GM12878 (cell line): ENCODE results near the gene HELZ. TPM values are rescaled to one million over a fixed set of nuclear protein-coding genes. Genes with fewer than 3 reads are reported as not detected.

ENCODE experiments used
- ATAC-seq: fragments of 200-7000 bp; cut with Tn5 transposase; 3 replicates; pipeline ENCODE4 v1.9.1; 2020; ENCODE audit warnings: mild to moderate bottlenecking, moderate library complexity
- BruUV-seq: library from RNA; stranded (reverse); fragments of 400-500 nt; replicated peaks from 2 replicates; lab custom pipeline; 2021; lab: Mats Ljungman, UMichigan
- CTCF ChIA-PET: fragments of 300-600 bp; sonication (Branson Sonifier 250); formaldehyde crosslinking; extraction: SDS; loops from one replicate; lab custom pipeline; 2021; ENCODE audit warnings: inconsistent platforms; lab: Yijun Ruan, JAX
- POLR2A ChIA-PET: fragments of 350-600 bp; formaldehyde crosslinking; extraction: SDS; loops from one replicate; lab custom pipeline; 2021; ENCODE audit warnings: inconsistent platforms; lab: Charles Lee
- RAD21 ChIA-PET: fragments of 300-600 bp; sonication (Branson Sonifier 250); formaldehyde crosslinking; loops from one replicate; lab custom pipeline; 2023; ENCODE audit warnings: antibody characterized with exemption; ENCODE audit not compliant: unreplicated experiment; lab: Charles Lee
- SMC1A ChIA-PET: fragments of 300-600 bp; sonication (Branson Sonifier 250); formaldehyde crosslinking; loops from one replicate; lab custom pipeline; 2023; ENCODE audit not compliant: unreplicated experiment, uncharacterized antibody; lab: Charles Lee
- DNase-seq: peaks from one replicate; pipeline ENCODE4 v3.0.0-alpha.2; 2011; ENCODE audit warnings: low read depth, low spot score
- FAIRE-seq: peaks from 3 replicates; lab custom pipeline; 2011; peaks lifted over from hg19 to GRCh38; lab: Jason Lieb, UNC
- H2AFZ ChIP-seq: 2 replicates; pipeline ENCODE4 v1.6.0; 2011; ENCODE audit warnings: low read depth, low read length, control low read depth; ENCODE audit not compliant: control insufficient read depth
- H3K27ac ChIP-seq: 2 replicates; pipeline ENCODE4 v1.5.1; 2011; ENCODE audit warnings: control low read depth; ENCODE audit not compliant: control insufficient read depth, insufficient read depth
- H3K27me3 ChIP-seq, 2 experiments: replicated peaks in 1 of 2; 2 replicates each; pipeline versions ENCODE4 v1.6.0 to v1.6.1; 2011; ENCODE audit warnings: low read length in 1 of 2; ENCODE audit not compliant: control insufficient read depth in 2 of 2, insufficient read depth in 2 of 2
- H3K36me3 ChIP-seq, 2 experiments: 2 replicates each; pipeline ENCODE4 v1.5.1; 2011; ENCODE audit warnings: low read length in 1 of 2; ENCODE audit not compliant: control insufficient read depth in 2 of 2, insufficient read depth in 2 of 2
- H3K4me1 ChIP-seq: 2 replicates; pipeline ENCODE4 v1.6.1; 2011; ENCODE audit warnings: mild to moderate bottlenecking, low read length, moderate library complexity, mixed read lengths; ENCODE audit not compliant: control insufficient read depth, insufficient read depth
- H3K4me2 ChIP-seq: 2 replicates; pipeline ENCODE4 v1.6.0; 2011; ENCODE audit warnings: control low read depth; ENCODE audit not compliant: control insufficient read depth, insufficient read depth
- H3K4me3 ChIP-seq: fragments of 200-600 bp; sonication (generic); 2 replicates; pipeline ENCODE4 v1.5.1; 2016
- H3K79me2 ChIP-seq: 2 replicates; pipeline ENCODE4 v1.6.0; 2011; ENCODE audit warnings: low read length; ENCODE audit not compliant: control insufficient read depth, insufficient read depth
- H3K9ac ChIP-seq: 2 replicates; pipeline ENCODE4 v1.8.0; 2011; ENCODE audit warnings: low read length, control low read depth, mixed read lengths; ENCODE audit not compliant: control insufficient read depth, insufficient read depth
- H3K9me3 ChIP-seq: replicated peaks from 3 replicates; pipeline ENCODE4 v1.5.1; 2011; ENCODE audit warnings: mild to moderate bottlenecking, low read length; ENCODE audit not compliant: control insufficient read depth, insufficient read depth
- H4K20me1 ChIP-seq: 2 replicates; pipeline ENCODE4 v1.6.0; 2011; ENCODE audit not compliant: control insufficient read depth, insufficient read depth
- ESRRA ChIP-seq: IDR thresholded peaks from 2 replicates; pipeline ENCODE4 v1.6.1; 2012; ENCODE audit warnings: mild to moderate bottlenecking, low read length, improper control_type of control experiment
- MEF2B ChIP-seq: fragments of 450-650 bp; IDR thresholded peaks from 2 replicates; pipeline ENCODE4 v1.6.1; 2018; ENCODE audit warnings: mild to moderate bottlenecking, moderate library complexity; ENCODE audit not compliant: partially characterized antibody, poor library complexity, severe bottlenecking
- NR2C2 ChIP-seq: IDR thresholded peaks from 2 replicates; pipeline ENCODE4 v1.6.1; 2011; ENCODE audit warnings: borderline replicate concordance, low read depth; ENCODE audit not compliant: control insufficient read depth, insufficient read length
- ZNF24 ChIP-seq: fragments of 450-650 bp; IDR thresholded peaks from 2 replicates; pipeline ENCODE4 v1.6.1; 2017; ENCODE audit warnings: antibody characterized with exemption, mild to moderate bottlenecking
- WGBS: methylation state at CpG from one replicate; pipeline ENCODE4 v1.1.6; 2016; ENCODE audit warnings: low lambda C conversion rate; ENCODE audit not compliant: insufficient replicate concordance, insufficient coverage; ENCODE audit errors: missing lambda C conversion rate; 5-methylcytosine and 5-hydroxymethylcytosine counted together
- in situ Hi-C: fragments of 300-500 bp; cut with MboI; formaldehyde crosslinking; loops from 9 replicates; pipeline ENCODE4 v1.14.3; 2018; ENCODE audit warnings: mixed read lengths
- intact Hi-C: fragments of 100-400 bp; cut with micrococcal nuclease; formaldehyde crosslinking; loops from one replicate; pipeline ENCODE4 v1.14.2; 2022; ENCODE audit not compliant: unreplicated experiment
- polyA plus RNA-seq, 11 experiments: library from polyadenylated mRNA; depleted of rRNA in 4 of 11; unstranded in 6 of 11; stranded (reverse) in 5 of 11; fragments of >200 nt; fragmentation: Nextera tagmentation in 4 of 11; fragmentation: Illumina TruSeq in 1 of 11; extraction: Ambion mirVana in 4 of 11; extraction: Trizol in 1 of 11; gene quantifications; 1 replicate in 1 of 11; 2 replicates in 10 of 11; pipeline versions ENCODE4 v1.2.1 to v1.2.3, GENCODE V29; 2011 to 2016; ENCODE audit warnings: inconsistent platforms in 2 of 11, missing spikeins in 2 of 11, low read depth in 1 of 11
- total RNA-seq, 4 experiments: library from RNA; depleted of rRNA in 3 of 4; stranded (reverse); fragments of >200 nt in 3 of 4; fragmentation: Illumina TruSeq in 1 of 4; extraction: Trizol in 1 of 4; gene quantifications; 2 replicates each; pipeline versions ENCODE4 v1.2.1 to v1.2.3, GENCODE V29; 2013 to 2021
- TF ChIP-seq, protein P1 (sequence below): IDR thresholded peaks from 2 replicates; pipeline ENCODE4 v1.6.1; 2012; ENCODE audit warnings: low read length, inconsistent platforms
- TF ChIP-seq, protein P2 (sequence below): fragments of 450-650 bp; formaldehyde crosslinking; IDR thresholded peaks from 2 replicates; pipeline ENCODE4 v1.4.0; 2020; ENCODE audit warnings: mild to moderate bottlenecking, moderate library complexity
- TF ChIP-seq, protein P3 (sequence below): IDR thresholded peaks from 2 replicates; pipeline ENCODE4 v1.6.1; 2011; ENCODE audit warnings: borderline replicate concordance, low read depth, mild to moderate bottlenecking, moderate library complexity, mixed read lengths, low read length; ENCODE audit not compliant: insufficient read depth; ENCODE audit errors: extremely low read length

HELZ gene
- total and polyA plus RNA-seq, 10 of the 15 experiments (the other 5 are each of a cell fraction or from before 2014, with no cell fraction given) = 1.5 to 36.8 (median 19.1) TPM

DNA sequence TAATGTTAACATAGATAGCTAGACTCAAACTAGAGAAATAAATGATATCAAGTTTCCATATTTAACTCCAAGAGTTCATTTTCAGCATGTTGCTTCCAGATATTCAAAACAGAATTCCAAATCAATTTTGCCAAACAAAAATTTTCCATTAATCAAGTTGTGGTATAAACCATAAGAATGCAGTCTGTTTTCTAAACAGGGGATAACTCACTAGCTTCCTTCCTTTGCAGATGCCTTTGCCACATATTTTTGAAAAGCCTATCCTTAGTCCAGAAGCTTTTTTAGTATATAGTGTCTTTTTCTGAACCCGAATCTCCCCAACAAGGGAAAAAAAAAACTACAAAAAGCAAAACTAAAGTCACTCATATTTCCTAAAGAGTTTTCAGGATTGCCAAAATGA lies 61.5 kb downstream of the HELZ start:
- no peaks in the 10 kb centered on the region for H3K27me3 ChIP-seq
- SMC1A ChIA-PET = interaction anchor here (0.8 to 1.3 kb wide), 2 partner anchors 18 to 23 kb away, joined by 3 to 4 read pairs; no protein-coding TSS in a partner anchor
- ATAC-seq = no peak
- no peak overlapping the region for H3K4me3 ChIP-seq
- no peaks in the 10 kb centered on the region for H3K9me3 ChIP-seq
- in situ Hi-C loops (no loop called here), intact Hi-C loops (no loop called here)
- H3K27ac ChIP-seq = no peak overlapping the region
- no TSS peak for BruUV-seq
- RAD21 ChIA-PET = no interaction called here
- FAIRE-seq = no peak
- no peaks in the 10 kb centered on the region for H3K79me2 ChIP-seq
- CTCF ChIA-PET = interaction anchor here (1.0 kb wide), 1 partner anchor 38 kb away, joined by 3 read pairs; no protein-coding TSS in a partner anchor
- no peak overlapping the region for H2AFZ ChIP-seq
- POLR2A ChIA-PET = interaction anchor here (0.5 kb wide), 1 partner anchor 724 kb away, joined by 3 read pairs; no protein-coding TSS in a partner anchor
- no peak for DNase-seq
- H3K9ac ChIP-seq = no peak overlapping the region
- no peak overlapping the region for H3K4me2 ChIP-seq
- H3K4me1 ChIP-seq = no peaks in the 10 kb centered on the region
- H4K20me1 ChIP-seq = no peaks in the 10 kb centered on the region
- TF ChIP-seq NR2C2 (no peak), ZNF24 (no peak), MEF2B (no peak), ESRRA (no peak)
- TF ChIP-seq, protein P1, sequence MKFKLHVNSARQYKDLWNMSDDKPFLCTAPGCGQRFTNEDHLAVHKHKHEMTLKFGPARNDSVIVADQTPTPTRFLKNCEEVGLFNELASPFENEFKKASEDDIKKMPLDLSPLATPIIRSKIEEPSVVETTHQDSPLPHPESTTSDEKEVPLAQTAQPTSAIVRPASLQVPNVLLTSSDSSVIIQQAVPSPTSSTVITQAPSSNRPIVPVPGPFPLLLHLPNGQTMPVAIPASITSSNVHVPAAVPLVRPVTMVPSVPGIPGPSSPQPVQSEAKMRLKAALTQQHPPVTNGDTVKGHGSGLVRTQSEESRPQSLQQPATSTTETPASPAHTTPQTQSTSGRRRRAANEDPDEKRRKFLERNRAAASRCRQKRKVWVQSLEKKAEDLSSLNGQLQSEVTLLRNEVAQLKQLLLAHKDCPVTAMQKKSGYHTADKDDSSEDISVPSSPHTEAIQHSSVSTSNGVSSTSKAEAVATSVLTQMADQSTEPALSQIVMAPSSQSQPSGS = no peak
- TF ChIP-seq, protein P2, sequence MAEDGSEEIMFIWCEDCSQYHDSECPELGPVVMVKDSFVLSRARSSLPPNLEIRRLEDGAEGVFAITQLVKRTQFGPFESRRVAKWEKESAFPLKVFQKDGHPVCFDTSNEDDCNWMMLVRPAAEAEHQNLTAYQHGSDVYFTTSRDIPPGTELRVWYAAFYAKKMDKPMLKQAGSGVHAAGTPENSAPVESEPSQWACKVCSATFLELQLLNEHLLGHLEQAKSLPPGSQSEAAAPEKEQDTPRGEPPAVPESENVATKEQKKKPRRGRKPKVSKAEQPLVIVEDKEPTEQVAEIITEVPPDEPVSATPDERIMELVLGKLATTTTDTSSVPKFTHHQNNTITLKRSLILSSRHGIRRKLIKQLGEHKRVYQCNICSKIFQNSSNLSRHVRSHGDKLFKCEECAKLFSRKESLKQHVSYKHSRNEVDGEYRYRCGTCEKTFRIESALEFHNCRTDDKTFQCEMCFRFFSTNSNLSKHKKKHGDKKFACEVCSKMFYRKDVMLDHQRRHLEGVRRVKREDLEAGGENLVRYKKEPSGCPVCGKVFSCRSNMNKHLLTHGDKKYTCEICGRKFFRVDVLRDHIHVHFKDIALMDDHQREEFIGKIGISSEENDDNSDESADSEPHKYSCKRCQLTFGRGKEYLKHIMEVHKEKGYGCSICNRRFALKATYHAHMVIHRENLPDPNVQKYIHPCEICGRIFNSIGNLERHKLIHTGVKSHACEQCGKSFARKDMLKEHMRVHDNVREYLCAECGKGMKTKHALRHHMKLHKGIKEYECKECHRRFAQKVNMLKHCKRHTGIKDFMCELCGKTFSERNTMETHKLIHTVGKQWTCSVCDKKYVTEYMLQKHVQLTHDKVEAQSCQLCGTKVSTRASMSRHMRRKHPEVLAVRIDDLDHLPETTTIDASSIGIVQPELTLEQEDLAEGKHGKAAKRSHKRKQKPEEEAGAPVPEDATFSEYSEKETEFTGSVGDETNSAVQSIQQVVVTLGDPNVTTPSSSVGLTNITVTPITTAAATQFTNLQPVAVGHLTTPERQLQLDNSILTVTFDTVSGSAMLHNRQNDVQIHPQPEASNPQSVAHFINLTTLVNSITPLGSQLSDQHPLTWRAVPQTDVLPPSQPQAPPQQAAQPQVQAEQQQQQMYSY (CRISPR knock-in tag) = no peak
- TF ChIP-seq, protein P3, sequence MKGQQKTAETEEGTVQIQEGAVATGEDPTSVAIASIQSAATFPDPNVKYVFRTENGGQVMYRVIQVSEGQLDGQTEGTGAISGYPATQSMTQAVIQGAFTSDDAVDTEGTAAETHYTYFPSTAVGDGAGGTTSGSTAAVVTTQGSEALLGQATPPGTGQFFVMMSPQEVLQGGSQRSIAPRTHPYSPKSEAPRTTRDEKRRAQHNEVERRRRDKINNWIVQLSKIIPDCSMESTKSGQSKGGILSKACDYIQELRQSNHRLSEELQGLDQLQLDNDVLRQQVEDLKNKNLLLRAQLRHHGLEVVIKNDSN = no peak
- WGBS = 86% methylated on average over 1 of the region's 1 CpG
- peaks cover 0 to 5% of the 10 kb centered on the region in 2 experiments; a peak in 1 of 4 replicates for H3K36me3 ChIP-seq
